Epidermal melanocyte (primary cell): ENCODE data around the gene CCIN.
"Not testable (repeated sequence)": the region's sequence is repeated elsewhere in the genome, so short reads cannot be mapped to it uniquely, and the experiment has no call there.

Experiments used
- DNase-seq: peaks from one replicate; pipeline ENCODE4 v3.0.0; 2011; ENCODE audit warnings: low spot score; ENCODE audit not compliant: insufficient read length

The CCIN gene

DNA sequence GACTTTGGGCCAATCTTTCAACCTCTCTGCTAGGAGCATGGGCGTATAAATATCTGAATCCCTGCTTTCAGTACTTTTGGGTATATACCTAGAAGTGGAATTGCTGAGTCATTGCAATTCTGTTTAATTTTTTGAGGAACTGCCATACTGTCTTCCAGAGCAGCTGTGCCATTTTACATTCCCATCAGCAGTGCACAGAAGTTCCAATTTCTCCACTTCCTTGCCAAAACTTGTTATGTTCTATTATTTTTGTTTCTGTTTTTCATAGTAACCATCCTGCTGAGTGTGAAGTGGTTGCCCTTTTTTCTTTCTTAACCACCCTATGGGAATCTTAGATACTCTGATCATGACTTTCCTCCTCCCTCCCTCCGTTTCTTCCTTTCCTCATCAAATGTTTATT, 11.1 kb upstream of the CCIN start:
- DNase-seq, result no peak

DNA sequence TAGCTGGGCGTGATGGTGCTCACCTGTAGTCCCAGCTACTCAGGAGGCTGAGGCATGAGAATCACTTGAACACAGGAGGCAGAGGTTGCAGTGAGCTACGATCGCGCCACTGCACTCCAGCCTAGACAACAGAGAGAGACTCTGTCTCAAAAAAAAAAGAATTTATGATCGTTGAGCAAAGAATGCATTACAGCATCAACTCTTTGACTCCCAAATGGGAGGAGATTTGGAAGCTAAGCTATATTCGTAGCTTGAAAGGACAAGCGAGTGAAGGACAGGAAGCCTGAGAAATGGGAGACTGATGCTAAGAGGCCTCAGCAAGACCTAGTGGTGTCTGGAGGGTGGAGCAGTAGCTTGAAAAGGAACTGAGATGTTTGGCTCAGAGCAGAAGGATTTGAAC, 10.3 kb upstream of the CCIN start:
- no peak for DNase-seq

DNA sequence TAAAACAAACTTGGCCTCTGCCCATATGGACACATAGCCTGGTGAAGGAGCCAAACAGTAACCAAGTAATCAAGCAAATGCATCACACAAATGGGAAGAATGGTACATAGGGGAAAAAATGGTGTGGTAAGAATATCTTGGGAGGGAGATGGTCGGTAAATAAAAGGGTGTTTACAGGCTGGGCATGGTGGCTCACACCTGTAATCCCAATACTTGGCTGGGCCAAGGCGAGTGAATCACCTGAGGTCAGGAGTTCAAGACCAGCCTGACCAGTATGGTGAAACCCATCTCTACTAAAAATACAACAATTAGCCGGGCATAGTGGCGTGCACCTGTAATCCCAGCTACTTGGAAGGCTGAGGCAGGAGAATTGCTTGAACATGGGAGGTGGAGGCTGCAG, 9.7 kb upstream of the CCIN start:
- not testable (repeated sequence) for DNase-seq

DNA sequence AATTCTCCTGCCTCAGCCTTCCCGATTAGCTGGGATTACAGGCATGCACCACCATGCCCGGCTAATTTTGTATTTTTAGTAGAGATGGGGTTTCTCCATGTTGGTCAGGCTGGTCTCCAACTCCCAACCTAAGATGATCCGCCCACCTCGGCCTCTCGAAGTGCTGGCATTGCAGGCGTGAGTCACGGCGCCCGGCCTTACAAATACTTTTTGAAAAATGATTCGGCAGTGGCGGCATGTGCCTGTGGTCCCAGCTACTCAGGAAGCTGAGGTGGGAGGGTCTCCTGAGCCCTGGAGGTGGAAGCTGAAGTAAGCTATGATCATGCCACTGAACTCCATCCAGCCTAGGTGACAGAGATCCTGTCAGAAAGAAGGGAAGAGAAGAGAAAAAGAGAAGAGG, 9.1 kb upstream of the CCIN start:
- DNase-seq, result not testable (repeated sequence)

DNA sequence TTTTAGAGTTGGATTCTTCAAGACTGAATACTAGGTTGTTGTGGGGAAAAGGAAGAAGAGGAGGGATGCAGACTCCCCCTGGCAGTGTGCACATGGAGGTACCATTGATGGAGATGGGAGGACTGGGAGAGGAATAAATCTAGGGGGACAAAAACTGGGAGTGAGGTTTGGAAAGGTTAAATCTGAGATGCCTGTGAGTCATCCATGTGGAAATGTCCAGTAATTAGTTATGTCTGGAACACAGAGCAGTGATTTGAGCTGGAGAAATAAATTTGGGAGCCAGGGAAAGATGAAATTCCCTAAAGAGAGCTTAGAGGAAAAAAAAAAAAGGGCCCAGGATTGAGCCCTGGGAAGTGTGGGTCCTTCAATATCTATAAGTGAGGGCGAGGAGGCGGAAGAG, 8.0 kb upstream of the CCIN start:
- no peak for DNase-seq

DNA sequence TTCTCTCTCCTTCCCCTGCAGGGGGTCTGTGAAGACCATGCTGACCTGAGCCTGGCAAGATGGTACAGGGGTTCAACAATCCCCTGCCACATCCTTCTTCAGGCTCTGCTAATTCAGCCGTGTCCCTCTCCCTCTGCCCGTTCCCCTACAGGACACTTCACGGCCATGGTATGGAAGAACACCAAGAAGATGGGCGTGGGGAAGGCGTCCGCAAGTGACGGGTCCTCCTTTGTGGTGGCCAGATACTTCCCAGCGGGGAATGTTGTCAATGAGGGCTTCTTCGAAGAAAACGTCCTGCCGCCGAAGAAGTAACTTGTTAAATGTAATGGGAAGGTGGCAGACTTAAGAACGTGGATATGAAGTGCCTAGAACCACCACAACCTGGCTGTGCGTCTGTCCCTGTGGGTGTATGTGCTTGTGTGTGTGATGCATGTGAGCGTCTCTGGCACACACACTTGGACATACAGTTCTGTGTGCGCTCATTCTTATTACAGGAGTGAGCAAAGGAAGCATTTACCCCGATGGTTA, 6.9 kb upstream of the CCIN start:
- DNase-seq, result no peak

DNA sequence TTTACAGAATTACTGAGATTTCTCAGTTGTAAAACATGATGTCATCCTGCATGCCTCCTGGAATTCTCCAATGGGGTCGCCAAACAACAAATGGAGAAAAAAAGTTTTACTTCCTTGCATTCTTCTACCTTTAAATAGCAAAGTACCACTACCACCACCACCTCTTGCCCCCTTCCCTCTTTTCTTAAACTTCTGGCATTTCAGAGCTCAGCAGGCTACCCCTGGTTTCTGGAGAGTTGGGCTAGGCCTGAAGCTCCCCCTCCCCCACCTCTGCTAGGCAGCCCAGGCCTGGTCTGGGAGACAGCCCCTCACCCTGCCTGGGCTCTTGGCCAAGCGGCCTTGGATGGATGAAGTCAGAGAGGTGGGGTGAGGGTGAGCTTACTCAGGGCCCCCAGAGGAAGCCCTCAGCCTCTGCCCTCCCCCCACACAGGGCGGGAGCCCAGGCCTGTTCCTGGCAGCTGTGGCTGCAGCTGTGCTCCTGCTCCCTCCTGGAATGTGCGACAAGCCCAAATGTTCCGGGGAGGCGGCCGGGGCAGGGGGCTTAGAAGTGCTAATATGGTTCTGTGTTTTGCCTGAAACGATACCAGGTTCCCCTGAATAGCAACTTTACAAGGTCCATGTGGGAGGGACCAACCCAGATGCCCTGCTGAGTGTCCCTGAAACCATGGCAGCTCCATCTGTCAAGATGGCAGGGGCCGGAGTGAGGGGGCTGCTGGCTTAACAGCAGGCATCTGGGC, 6.0 kb upstream of the CCIN start:
- DNase-seq, result no peak

DNA sequence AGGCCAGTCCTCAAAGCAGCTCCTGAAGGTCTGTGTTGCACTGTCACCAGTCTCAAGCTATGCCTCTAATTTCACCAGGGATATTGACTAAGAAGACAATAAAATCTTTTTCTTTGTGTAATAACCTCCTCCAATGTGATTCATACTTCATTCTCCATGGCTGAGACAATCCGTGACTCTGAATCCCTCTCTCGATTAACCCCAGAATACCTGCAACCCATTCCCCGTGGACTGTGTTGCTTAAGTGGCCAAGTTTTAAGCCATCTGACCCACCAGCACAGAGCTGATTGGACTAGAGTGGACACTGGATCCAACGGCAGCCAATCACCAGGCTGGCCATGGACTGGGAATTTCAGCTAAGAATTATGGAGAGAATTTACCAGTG, 5.4 kb upstream of the CCIN start:
- no peak for DNase-seq

DNA sequence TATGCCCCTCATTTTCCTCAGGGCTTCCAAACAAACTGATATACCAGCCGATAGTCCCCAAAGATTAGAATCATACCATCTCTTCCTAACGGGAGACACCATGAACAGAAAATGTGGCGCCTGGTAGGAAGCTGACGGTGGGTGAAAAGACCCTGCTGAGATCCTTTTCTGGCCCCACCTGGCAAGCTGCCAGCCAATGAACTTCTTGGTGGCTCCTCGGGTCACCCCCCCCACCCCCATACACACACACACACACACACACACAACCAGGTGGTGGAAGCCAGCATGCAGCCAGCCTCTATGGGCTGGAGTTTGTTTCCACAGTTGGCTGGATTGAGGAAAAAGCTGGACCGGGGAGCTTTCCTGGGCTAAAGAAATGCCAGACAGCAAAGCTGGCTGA, 4.8 kb upstream of the CCIN start:
- no peak for DNase-seq

DNA sequence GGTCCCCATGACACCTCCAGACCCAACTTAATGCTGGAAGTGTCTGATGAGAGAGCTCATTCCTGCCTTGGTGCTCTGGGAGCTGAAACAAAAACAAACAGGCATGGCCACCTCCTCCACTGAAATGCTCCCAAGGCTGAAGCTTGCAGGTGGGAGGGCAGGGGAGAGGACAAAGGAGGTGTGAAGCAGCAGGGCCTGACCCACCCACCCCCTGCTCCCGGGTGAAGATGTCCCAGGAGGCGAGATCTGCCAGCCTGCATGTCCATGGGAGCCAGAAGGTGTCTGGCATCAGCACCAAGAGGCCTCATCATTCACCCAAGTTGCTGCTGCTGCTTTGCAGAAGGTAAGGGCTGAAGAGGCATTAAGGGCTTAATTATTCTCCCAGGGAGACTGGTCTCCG, 4.2 kb upstream of the CCIN start:
- DNase-seq, result no peak

DNA sequence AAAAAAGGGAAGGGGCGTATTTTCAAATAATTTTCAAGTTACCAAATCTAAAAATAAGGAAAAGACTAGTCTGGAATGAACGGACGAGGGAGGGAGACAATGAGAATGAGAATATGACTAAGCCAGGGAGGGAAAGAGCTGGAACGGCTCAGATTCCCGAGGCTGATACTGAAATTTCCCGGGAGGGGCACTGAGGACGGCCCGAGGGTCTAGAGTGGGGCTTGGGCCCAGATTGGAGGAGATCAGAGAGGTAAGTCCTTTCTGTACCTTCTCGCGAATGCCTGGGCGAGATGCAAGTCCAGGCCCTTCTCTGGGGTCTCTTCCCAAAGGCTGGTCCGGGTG, 3.4 kb upstream of the CCIN start:
- DNase-seq, result no peak

DNA sequence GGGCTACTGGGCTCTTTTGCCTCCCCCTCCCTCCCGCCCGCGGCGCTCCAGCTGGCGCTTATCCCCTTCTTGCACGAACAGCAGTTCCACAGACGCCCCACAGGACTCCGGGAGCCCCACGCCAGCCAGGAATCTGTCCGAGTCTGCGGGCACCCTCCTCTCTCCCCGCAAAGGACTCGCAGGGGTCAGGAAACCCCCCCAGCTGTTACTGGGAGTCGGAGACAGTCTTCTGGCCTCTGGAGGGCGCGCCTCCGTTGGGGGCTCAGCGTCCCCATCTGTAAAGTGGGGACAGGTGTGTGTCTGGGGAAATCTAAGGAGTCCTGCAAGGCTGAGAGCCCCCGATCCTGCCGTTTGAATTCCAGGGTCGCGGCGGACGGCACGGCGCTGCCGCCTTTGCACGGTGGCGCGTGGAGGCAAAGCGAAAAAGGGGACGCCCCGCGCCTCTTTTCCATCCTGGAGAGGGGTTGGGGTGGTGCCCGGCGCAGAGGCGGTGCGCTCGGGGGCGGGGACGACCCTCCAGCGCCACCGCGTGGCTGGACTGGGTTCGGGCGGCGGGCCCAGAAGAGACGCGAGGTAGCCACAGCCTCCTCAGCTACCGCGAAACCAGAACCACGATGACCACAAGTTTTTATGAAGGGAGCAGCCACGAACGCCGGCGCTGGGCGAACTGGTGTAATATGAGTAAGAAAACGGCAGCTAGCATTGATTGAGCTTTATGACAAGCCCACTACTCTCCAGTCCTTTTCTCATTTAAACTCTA, 2.8 kb upstream of the CCIN start:
- peak; percentile 74 for DNase-seq

DNA sequence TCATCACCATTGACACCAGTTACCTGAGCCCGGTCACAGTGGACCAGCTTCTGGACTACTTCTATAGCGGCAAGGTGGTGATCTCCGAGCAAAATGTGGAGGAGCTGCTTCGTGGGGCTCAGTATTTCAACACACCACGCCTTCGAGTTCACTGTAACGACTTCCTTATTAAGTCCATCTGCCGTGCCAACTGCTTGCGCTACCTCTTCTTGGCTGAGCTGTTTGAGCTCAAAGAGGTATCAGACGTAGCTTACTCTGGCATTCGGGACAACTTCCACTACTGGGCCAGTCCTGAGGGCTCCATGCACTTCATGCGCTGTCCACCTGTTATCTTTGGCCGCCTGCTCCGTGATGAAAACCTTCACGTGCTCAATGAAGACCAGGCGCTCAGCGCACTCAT, 520 bp downstream of the CCIN start:
- no peak for DNase-seq

DNA sequence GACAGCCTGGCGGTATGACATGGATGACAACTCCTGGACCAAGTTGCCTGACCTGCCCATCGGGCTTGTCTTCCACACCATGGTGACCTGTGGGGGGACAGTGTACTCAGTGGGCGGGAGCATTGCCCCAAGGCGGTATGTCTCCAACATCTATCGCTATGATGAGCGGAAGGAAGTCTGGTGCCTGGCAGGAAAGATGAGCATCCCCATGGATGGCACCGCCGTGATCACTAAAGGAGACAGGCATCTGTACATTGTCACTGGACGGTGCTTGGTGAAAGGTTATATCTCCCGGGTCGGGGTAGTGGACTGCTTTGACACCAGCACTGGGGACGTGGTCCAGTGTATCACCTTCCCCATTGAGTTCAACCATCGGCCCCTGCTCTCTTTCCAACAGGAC, 1.3 kb downstream of the CCIN start:
- no peak for DNase-seq

DNA sequence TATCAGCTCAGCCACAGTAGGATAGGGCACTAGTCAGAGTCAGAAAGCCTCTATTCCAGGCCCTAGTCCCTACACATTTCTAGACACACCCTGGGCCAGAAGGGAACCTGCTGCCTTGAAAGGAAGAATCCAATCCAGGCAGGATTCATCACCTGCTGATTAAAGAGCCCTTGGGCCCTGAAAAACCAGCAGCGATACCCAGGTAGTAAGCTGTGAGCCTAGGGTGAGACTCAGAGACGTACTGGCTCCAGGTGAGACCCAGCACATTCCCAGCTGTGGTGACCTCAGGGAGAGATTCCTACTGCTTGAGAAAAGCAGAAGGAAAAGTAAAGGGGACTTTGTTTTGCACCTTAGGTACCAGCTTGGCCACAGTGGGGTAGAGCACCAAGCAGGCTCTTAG, 4.7 kb downstream of the CCIN start:
- no peak for DNase-seq

DNA sequence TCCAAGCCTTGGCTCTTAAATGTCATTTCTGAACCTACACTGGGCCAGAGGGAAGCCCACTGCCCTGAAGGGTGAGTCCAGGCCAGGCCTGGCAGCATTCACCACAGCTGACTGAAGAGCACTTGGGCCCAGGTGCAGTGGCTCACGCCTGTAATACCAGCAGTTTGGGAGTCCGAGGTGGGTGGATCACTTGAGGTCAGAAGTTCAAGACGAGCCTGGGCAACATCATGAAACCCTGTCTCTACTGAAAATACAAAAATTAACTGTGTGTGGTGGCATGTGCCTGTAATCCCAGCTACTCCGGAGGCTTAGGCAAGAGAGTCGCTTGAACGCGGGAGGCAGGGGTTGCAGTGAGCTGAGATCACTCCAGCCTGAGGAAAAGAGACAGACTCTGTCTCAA, 5.1 kb downstream of the CCIN start:
- DNase-seq, result no peak

DNA sequence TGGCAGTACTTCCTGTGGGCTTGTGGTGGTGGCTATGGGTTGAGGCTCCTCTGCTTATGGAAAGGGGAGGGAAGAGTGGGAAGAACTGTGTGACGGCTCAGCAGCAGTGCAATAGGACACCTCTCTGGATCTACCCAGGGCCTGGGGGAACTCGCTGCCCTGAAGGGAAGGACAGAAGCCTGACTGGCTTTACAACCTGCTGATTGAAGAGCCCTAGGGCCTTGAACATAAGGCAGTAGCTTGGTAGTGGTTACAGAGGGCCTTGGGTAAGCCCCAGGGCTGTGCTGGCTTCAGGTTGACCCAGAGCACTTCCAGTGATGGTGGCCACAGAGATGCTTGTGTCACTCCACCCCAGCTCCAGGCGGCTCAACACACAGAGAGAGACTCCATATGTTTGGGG, 5.5 kb downstream of the CCIN start:
- no peak for DNase-seq

DNA sequence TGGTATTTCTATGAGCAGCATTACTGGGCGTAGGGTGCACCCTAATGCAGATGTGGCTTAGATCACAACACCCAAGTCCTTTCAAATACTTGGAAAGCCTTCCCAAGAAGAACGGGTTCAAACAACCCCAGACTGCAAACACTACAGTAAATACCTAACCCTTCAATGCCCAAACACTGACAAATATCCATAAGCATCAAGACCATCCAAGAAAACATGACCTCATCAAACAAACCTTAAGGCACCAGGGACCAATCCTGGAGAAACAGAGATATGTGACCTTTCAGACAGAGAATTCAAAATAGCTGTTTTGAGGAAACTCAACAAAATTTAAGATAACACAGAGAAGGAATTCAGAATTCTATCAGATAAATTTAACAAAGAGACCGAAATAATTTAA, 6.0 kb downstream of the CCIN start:
- not testable (repeated sequence) for DNase-seq

DNA sequence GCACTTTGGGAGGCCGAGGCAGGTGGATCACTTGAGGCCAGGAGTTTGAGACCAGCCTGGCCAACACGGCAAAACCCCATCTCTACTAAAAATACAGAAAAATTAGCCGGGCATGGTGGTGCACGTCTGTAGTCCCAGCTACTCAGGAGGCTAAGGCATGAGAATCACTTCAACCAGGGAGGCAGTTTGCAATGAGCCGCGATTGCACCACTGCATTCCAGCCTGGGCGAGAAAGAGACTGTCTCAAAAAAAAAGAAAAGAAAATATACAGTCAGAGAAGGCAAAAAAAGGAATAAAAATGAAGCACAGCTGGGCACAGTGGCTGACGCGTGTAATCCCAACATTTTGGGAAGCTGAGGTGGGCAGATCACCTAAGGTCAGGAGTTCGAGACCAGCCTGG, 7.3 kb downstream of the CCIN start:
- DNase-seq, result not testable (repeated sequence)

DNA sequence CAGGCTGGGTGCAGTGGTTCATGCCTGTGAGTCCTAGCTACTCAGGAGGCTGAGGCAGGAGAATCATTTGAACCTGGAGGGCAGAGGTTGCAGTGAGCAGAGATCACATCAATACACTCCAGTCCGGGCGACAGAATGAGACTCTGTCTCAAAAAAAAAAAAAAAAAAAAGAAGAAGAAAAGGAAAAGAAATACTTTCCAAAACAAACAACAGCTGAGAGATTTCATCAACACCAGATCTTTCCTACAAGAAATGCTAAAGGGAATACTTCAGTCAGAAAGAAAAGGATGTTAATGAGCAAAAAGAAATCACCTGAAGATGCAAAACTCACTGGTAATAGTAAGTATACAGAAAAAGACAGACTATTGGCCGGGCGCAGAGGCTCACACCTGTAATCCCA, 8.4 kb downstream of the CCIN start:
- no peak for DNase-seq

DNA sequence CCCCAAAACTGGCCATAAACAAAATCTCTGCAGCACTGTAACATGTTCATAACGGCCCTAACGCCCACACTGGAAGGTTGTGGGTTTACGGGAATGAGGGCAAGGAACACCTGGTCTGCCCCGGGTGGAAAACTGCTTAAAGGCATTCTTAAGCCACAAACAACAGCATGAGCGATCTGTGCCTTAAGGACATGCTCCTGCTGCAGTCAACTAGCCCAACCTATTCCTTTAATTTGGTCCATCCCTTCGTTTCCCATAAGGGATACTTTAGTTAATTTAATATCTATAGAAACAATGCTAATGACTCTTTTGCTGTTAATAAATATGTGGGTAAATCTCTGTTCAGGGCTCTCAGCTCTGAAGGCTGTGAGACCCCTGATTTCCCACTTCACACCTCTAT, 11.1 kb downstream of the CCIN start:
- not testable (repeated sequence) for DNase-seq

DNA sequence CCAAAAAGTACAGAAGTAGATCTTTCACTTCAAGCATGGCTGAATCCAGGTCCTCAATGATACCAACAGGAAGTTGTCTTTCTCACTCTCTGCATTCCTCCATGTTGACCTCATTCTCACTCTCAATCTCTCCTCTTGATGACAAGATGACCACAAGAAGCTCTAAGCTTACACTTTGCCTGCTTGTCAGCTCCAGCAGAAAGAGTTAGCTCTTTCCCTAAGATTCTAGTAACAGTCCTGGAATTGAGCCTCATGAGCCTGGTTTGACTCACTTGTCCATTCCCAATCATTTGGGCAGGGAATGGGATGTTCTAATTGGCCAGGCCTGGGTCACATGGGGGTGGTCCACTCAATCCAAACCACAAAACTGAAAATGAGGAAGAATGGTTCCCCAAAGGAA, 18.2 kb downstream of the CCIN start:
- no peak for DNase-seq

DNA sequence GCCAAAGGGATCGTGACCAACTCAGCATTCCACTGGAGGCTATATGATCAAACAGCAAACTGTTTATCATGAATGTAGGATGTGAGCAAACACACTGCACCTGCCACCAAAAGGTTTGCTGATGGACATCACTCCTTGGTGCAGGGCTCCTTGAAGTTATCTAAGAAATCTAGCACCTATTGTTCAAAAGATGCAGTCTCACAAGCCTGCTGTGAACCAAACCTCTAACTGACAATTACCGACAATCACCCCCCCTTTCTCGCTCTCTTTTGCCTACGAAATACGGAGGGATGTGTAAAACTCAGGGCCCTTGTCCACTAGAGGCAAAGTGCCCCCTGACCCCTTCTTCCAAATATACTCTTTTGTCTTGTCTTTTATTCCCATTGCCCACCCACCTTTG, 19.0 kb downstream of the CCIN start:
- no peak for DNase-seq
